ENCODE measurements around the gene SDC1. TPM values are rescaled to one million over a fixed set of nuclear protein-coding genes. Genes with fewer than 3 reads are reported as not detected.
A peak's percentile ranks its signal among the peaks of the same experiment; 100 is the strongest.
"Not testable (repeated sequence)": the region's sequence is repeated elsewhere in the genome, so short reads cannot be mapped to it uniquely, and the experiment has no call there.

The SDC1 gene
- total RNA-seq, 1 donor = 13.0 TPM

GRCh38 chr2:20250436-20250835 lies 25.5 kb upstream of the SDC1 start:
- H3K4me3 ChIP-seq (ENCODE audit: low read depth, low read length) = no peak overlapping the region
- no peak for TF ChIP-seq CTCF (IDR thresholded peaks at IDR 0.05; ENCODE audit: insufficient read depth, low read length)
- DNase-seq (ENCODE audit: low read depth) = no peak

- no peak for DNase-seq (ENCODE audit: low read depth)
- H3K4me3 ChIP-seq (ENCODE audit: low read depth, low read length) = no peak overlapping the region
- no peak for TF ChIP-seq CTCF (IDR thresholded peaks at IDR 0.05; ENCODE audit: insufficient read depth, low read length)
Measured at GRCh38 chr2:20249170-20249569, 24.2 kb upstream of the SDC1 start.

GRCh38 chr2:20247084-20247483 lies 22.2 kb upstream of the SDC1 start:
- no peak for DNase-seq (ENCODE audit: low read depth)
- no peak for TF ChIP-seq CTCF (IDR thresholded peaks at IDR 0.05; ENCODE audit: insufficient read depth, low read length)
- no peak overlapping the region for H3K4me3 ChIP-seq (ENCODE audit: low read depth, low read length)

GRCh38 chr2:20243637-20244036 lies 18.7 kb upstream of the SDC1 start:
- not testable (repeated sequence) for DNase-seq (ENCODE audit: low read depth); H3K4me3 ChIP-seq (ENCODE audit: low read depth, low read length)

- DNase-seq (ENCODE audit: low read depth) = no peak
- H3K4me3 ChIP-seq (ENCODE audit: low read depth, low read length) = no peak overlapping the region
- no peak for TF ChIP-seq CTCF (IDR thresholded peaks at IDR 0.05; ENCODE audit: insufficient read depth, low read length)
Measured at GRCh38 chr2:20242727-20243377, 17.9 kb upstream of the SDC1 start.

- TF ChIP-seq CTCF (IDR thresholded peaks at IDR 0.05; ENCODE audit: insufficient read depth, low read length) = peak; percentile 27
- no peak for DNase-seq (ENCODE audit: low read depth)
- H3K4me3 ChIP-seq (ENCODE audit: low read depth, low read length) = no peak overlapping the region
Measured at GRCh38 chr2:20241973-20242726, 17.2 kb upstream of the SDC1 start.

- DNase-seq (ENCODE audit: low read depth); H3K4me3 ChIP-seq (ENCODE audit: low read depth, low read length): not testable (repeated sequence)
Measured at GRCh38 chr2:20240291-20240690, 15.4 kb upstream of the SDC1 start.

- TF ChIP-seq CTCF (IDR thresholded peaks at IDR 0.05; ENCODE audit: insufficient read depth, low read length) = no peak
- DNase-seq (ENCODE audit: low read depth) = no peak
- H3K4me3 ChIP-seq (ENCODE audit: low read depth, low read length) = no peak overlapping the region
Measured at GRCh38 chr2:20236496-20236895, 11.6 kb upstream of the SDC1 start.
